K562 (cell line): ENCODE data around the gene DNAH17. TPM values are rescaled to one million over a fixed set of nuclear protein-coding genes. Genes with fewer than 3 reads are reported as not detected.

Experiments used
- ATAC-seq: fragments of 200-7000 bp; cut with Tn5 transposase; 3 replicates; pipeline ENCODE4 v1.9.1; 2020; ENCODE audit warnings: moderate library complexity
- BruUV-seq: library from RNA; stranded (reverse); fragments of 400-500 nt; replicated peaks from 2 replicates; lab custom pipeline; 2021; lab: Mats Ljungman, UMichigan
- CTCF ChIA-PET: fragments of 300-600 bp; formaldehyde crosslinking; extraction: SDS; loops from one replicate; lab custom pipeline; 2021; ENCODE audit warnings: low intra/inter-chr PET ratio; lab: Yijun Ruan, JAX
- POLR2A ChIA-PET: fragments of 300-600, 350-650 bp; sonication (Branson Sonifier 250); formaldehyde crosslinking; extraction: SDS; loops from one replicate; lab custom pipeline; 2021; ENCODE audit warnings: antibody characterized with exemption, inconsistent platforms; lab: Yijun Ruan, JAX
- DNase-seq, 4 experiments: peaks; one replicate each; pipeline versions ENCODE4 v3.0.0 to v3.0.0-alpha.2; 2011 to 2018; ENCODE audit warnings: low spot score in 3 of 4, mixed read lengths in 3 of 4; ENCODE audit errors: extremely low read depth in 1 of 4
- FAIRE-seq: peaks from 2 replicates; lab custom pipeline; 2011; peaks lifted over from hg19 to GRCh38; lab: Jason Lieb, UNC
- H2AFZ ChIP-seq: 2 replicates; pipeline ENCODE4 v1.6.0; 2011; ENCODE audit warnings: low read depth, low read length, control low read depth, inconsistent platforms
- H3K27ac ChIP-seq: fragments of 200-600 bp; 3 replicates; pipeline ENCODE4 v1.8.0; 2011; ENCODE audit warnings: low read depth, mild to moderate bottlenecking, control low read depth, inconsistent platforms, low read length, moderate library complexity, mixed read lengths; ENCODE audit errors: extremely low read depth
- H3K27me3 ChIP-seq, 2 experiments: fragments of 300-600 bp in 1 of 2; 2 replicates in 1 of 2; 3 replicates in 1 of 2; pipeline versions ENCODE4 v1.6.0 to v1.8.0; 2011; ENCODE audit warnings: inconsistent platforms in 2 of 2, low read length in 2 of 2, mild to moderate bottlenecking in 1 of 2, mixed read lengths in 1 of 2, moderate library complexity in 1 of 2; ENCODE audit not compliant: control insufficient read depth in 2 of 2, insufficient read depth in 2 of 2
- H3K36me3 ChIP-seq: fragments of 300-600 bp; 3 replicates; pipeline ENCODE4 v1.8.0; 2011; ENCODE audit warnings: mild to moderate bottlenecking, low read length, inconsistent platforms; ENCODE audit not compliant: control insufficient read depth, insufficient read depth
- H3K4me1 ChIP-seq, 2 experiments: fragments of 200-600 bp in 1 of 2; replicated peaks in 1 of 2; 2 replicates in 1 of 2; 3 replicates in 1 of 2; pipeline versions ENCODE4 v1.5.1 to v1.8.0; 2011; ENCODE audit warnings: inconsistent platforms in 2 of 2, low read length in 2 of 2, mild to moderate bottlenecking in 1 of 2, mixed read lengths in 1 of 2, moderate library complexity in 1 of 2; ENCODE audit not compliant: control insufficient read depth in 2 of 2, insufficient read depth in 2 of 2
- H3K4me2 ChIP-seq: 2 replicates; pipeline ENCODE4 v1.6.1; 2011; ENCODE audit warnings: low read length, control low read depth, inconsistent platforms, mixed read lengths; ENCODE audit not compliant: insufficient read depth
- H3K4me3 ChIP-seq: fragments of 200-600 bp; sonication (generic), shearing (Covaris generic); 2 replicates; pipeline ENCODE4 v1.5.1; 2016; ENCODE audit warnings: control low read depth, inconsistent platforms
- H3K79me2 ChIP-seq: fragments of 200-600 bp; 3 replicates; pipeline ENCODE4 v1.8.0; 2011; ENCODE audit warnings: low read length, inconsistent platforms; ENCODE audit not compliant: control insufficient read depth, insufficient read depth
- H3K9ac ChIP-seq, 2 experiments: 2 replicates each; pipeline versions ENCODE4 v1.6.0 to v1.6.1; 2011; ENCODE audit warnings: low read depth in 2 of 2, low read length in 2 of 2, control low read depth in 1 of 2, inconsistent platforms in 1 of 2, mild to moderate bottlenecking in 1 of 2, mixed read lengths in 1 of 2; ENCODE audit not compliant: insufficient read depth in 1 of 2
- H3K9me1 ChIP-seq: one replicate; pipeline ENCODE4 v1.6.0; 2011; ENCODE audit warnings: inconsistent platforms, mild to moderate bottlenecking, low read length, moderate library complexity; ENCODE audit not compliant: control insufficient read depth, insufficient read depth
- H3K9me3 ChIP-seq: replicated peaks from 2 replicates; pipeline ENCODE4 v1.5.1; 2011; ENCODE audit warnings: low read depth, low read length, inconsistent platforms; ENCODE audit not compliant: control insufficient read depth, insufficient read depth
- H4K20me1 ChIP-seq: replicated peaks from 2 replicates; pipeline ENCODE4 v1.6.1; 2011; ENCODE audit warnings: low read length, inconsistent platforms, mixed read lengths; ENCODE audit not compliant: control insufficient read depth, insufficient read depth
- CSDE1 ChIP-seq, 2 experiments: fragments of 450-650 bp; IDR thresholded peaks; 2 replicates each; pipeline ENCODE4 v1.6.1; 2016; ENCODE audit warnings: mild to moderate bottlenecking in 1 of 2
- DDX20 ChIP-seq: fragments of 450-650 bp; IDR thresholded peaks from 2 replicates; pipeline ENCODE4 v1.6.1; 2016; ENCODE audit warnings: missing genetic modification characterization, low read depth, mild to moderate bottlenecking, missing compliant biosample characterization, moderate library complexity
- GTF2E2 ChIP-seq: fragments of 200-800 bp; sonication (Bioruptor generic); IDR thresholded peaks from 2 replicates; pipeline ENCODE4 v1.6.1; 2016; ENCODE audit warnings: missing genetic modification characterization, missing compliant biosample characterization
- MBD2 ChIP-seq: sonication (generic); IDR thresholded peaks from 2 replicates; pipeline ENCODE4 v1.6.1; 2016; ENCODE audit warnings: low read depth, borderline replicate concordance
- NCOA4 ChIP-seq: fragments of 450-650 bp; IDR thresholded peaks from 2 replicates; pipeline ENCODE4 v1.6.1; 2018; ENCODE audit warnings: mild to moderate bottlenecking; ENCODE audit not compliant: partially characterized antibody
- PCBP2 ChIP-seq: fragments of 200-400 bp; formaldehyde crosslinking; IDR thresholded peaks from 2 replicates; pipeline ENCODE4 v1.6.1; 2018; ENCODE audit warnings: low read length, low read depth, mild to moderate bottlenecking, moderate library complexity; ENCODE audit not compliant: poor library complexity, severe bottlenecking
- PYGO2 ChIP-seq: fragments of 450-650 bp; IDR thresholded peaks from 2 replicates; pipeline ENCODE4 v1.6.1; 2016; ENCODE audit warnings: mild to moderate bottlenecking, missing genetic modification characterization, moderate library complexity, missing compliant biosample characterization
- RBM25 ChIP-seq: fragments of 200-400 bp; formaldehyde crosslinking; IDR thresholded peaks from 2 replicates; pipeline ENCODE4 v1.6.1; 2018; ENCODE audit warnings: low read length, low read depth, moderate library complexity; ENCODE audit not compliant: severe bottlenecking
- SIRT6 ChIP-seq: IDR thresholded peaks from one replicate; pipeline ENCODE4 v1.6.1; 2012; ENCODE audit warnings: low read depth, mild to moderate bottlenecking, control low read depth, inconsistent platforms, low read length, moderate library complexity
- TAF15 ChIP-seq: fragments of 200-400 bp; formaldehyde crosslinking; IDR thresholded peaks from 2 replicates; pipeline ENCODE4 v1.6.1; 2017; ENCODE audit warnings: mild to moderate bottlenecking, low read depth, low read length, moderate library complexity
- TCFL5 ChIP-seq: fragments of 250-450 bp; sonication (Bioruptor Pico); conservative IDR thresholded peaks from 2 replicates; pipeline ENCODE4 v1.6.1; 2021; ENCODE audit warnings: mild to moderate bottlenecking, moderate library complexity, matching md5 sums
- ZNF507 ChIP-seq: conservative IDR thresholded peaks from 2 replicates; pipeline ENCODE4 v1.6.1; 2017; ENCODE audit warnings: missing genetic modification characterization, missing compliant biosample characterization
- WGBS: fragments of 100-300 bp; shearing (Covaris generic); methylation state at CpG from one replicate; pipeline ENCODE4 v1.1.6; 2016; ENCODE audit warnings: low coverage, mixed read lengths; ENCODE audit not compliant: insufficient coverage; ENCODE audit errors: missing lambda C conversion rate; 5-methylcytosine and 5-hydroxymethylcytosine counted together
- in situ Hi-C: fragments of 300-500 bp; cut with MboI; formaldehyde crosslinking; loops from 4 replicates; pipeline ENCODE4 v1.15.0; 2018; ENCODE audit warnings: inconsistent platforms, mixed read lengths
- intact Hi-C: fragments of 100-400 bp; cut with micrococcal nuclease; formaldehyde crosslinking; loops from 2 replicates; pipeline ENCODE4 v1.14.2; 2022
- polyA plus RNA-seq, 8 experiments: library from polyadenylated mRNA; depleted of rRNA in 4 of 8; stranded (reverse) in 5 of 8; unstranded in 3 of 8; fragments of >200 nt; fragmentation: Nextera tagmentation in 2 of 8; fragmentation: Illumina TruSeq in 1 of 8; extraction: Ambion mirVana in 2 of 8; extraction: Trizol in 1 of 8; gene quantifications; 2 replicates each; pipeline versions ENCODE4 v1.2.1 to v1.2.3, GENCODE V29; 2011 to 2014; ENCODE audit warnings: inconsistent platforms in 1 of 8, missing spikeins in 1 of 8
- total RNA-seq, 7 experiments: library from RNA; depleted of rRNA in 6 of 7; stranded (reverse); fragments of >200 nt in 6 of 7; fragmentation: Illumina TruSeq in 2 of 7; extraction: Trizol in 2 of 7; gene quantifications; 2 replicates each; pipeline versions ENCODE4 v1.2.1 to v1.2.3, GENCODE V29; 2011 to 2021; ENCODE audit warnings: low replicate concordance in 1 of 7
- TF ChIP-seq, protein P1 (sequence below): sonication (generic); formaldehyde crosslinking; IDR thresholded peaks from 2 replicates; pipeline ENCODE4 v1.8.1; 2023; ENCODE audit warnings: mild to moderate bottlenecking, missing genetic modification reagents

The DNAH17 gene
- total and polyA plus RNA-seq, 9 of the 15 experiments (the other 6 are each of a cell fraction or from before 2014, with no cell fraction given), result under 0.01 to 0.06 (median 0.03) TPM; not detected in 5

DNA sequence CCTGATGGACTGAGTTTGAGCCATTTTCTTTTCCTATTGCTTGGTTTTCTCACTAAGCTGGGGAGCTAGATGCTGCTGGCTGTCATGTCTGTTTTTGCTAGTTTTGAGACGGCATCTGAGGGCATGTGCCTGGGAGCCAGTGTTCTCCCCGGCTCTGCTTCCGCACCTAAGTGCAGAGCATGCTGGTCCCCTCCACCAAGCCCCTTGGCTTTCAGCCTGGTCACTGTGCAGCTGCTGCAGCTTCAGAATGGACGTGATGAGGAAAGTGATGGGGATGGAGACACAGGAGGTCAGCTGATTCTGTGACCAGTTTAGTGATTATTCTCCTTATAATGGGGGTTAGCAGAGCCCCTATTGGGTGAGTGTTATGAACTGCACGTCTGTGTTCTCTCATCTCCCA, 28.5 kb downstream of the DNAH17 start:
- in situ Hi-C loops (no loop called here), intact Hi-C loops (no loop called here)
- no peaks in the 10 kb centered on the region for H3K79me2 ChIP-seq
- H3K4me2 ChIP-seq, result no peak overlapping the region
- no peak overlapping the region for H3K4me3 ChIP-seq
- no peaks in the 10 kb centered on the region for H3K9me3 ChIP-seq
- POLR2A ChIA-PET, result interaction anchor here (1.3 kb wide), 2 partner anchors 9 to 24 kb away, joined by 3 to 4 read pairs; no protein-coding TSS in a partner anchor
- no peaks in the 10 kb centered on the region; the same call in 1 of the 2 replicates for H4K20me1 ChIP-seq
- H3K27ac ChIP-seq, result no peak overlapping the region
- peaks cover 33 to 64% of the 10 kb centered on the region in 2 experiments; a peak in 4 of 5 replicates for H3K27me3 ChIP-seq
- TF ChIP-seq NCOA4 (no peak), SIRT6 (no peak), RBM25 (no peak), TAF15 (no peak), CSDE1 (IDR thresholded peaks at IDR 0.05) (no peak), PYGO2 (no peak), DDX20 (tag) (no peak), GTF2E2 (tag) (no peak), PCBP2 (no peak), ZNF507 (tag) (no peak), TCFL5 (CRISPR knock-in tag) (no peak), MBD2 (no peak)
- TF ChIP-seq, protein P1, sequence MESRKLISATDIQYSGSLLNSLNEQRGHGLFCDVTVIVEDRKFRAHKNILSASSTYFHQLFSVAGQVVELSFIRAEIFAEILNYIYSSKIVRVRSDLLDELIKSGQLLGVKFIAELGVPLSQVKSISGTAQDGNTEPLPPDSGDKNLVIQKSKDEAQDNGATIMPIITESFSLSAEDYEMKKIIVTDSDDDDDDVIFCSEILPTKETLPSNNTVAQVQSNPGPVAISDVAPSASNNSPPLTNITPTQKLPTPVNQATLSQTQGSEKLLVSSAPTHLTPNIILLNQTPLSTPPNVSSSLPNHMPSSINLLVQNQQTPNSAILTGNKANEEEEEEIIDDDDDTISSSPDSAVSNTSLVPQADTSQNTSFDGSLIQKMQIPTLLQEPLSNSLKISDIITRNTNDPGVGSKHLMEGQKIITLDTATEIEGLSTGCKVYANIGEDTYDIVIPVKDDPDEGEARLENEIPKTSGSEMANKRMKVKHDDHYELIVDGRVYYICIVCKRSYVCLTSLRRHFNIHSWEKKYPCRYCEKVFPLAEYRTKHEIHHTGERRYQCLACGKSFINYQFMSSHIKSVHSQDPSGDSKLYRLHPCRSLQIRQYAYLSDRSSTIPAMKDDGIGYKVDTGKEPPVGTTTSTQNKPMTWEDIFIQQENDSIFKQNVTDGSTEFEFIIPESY, result no peak
- CTCF ChIA-PET, result no interaction called here
- WGBS, result 0% methylated on average over 5 of the region's 5 CpGs
- H3K9ac ChIP-seq, result no peak overlapping the region
- no peaks in the 10 kb centered on the region for H3K4me1 ChIP-seq
- no TSS peak for BruUV-seq
- ATAC-seq, result no peak
- H3K9me1 ChIP-seq, result no peaks in the 10 kb centered on the region
- DNase-seq, result no peak
- FAIRE-seq, result no peak
- no peaks in the 10 kb centered on the region for H3K36me3 ChIP-seq
- H2AFZ ChIP-seq, result no peak overlapping the region
